Peyer's patch (tissue), 4 donors: Measurements from ENCODE around the gene L3MBTL3.

Source experiments
- POLR2A ChIP-seq, 2 donors: fragments of 450-650 bp; IDR thresholded peaks; one replicate each; pipeline ENCODE4 v1.5.1; 2017; ENCODE audit warnings: antibody characterized with exemption in 2 of 2, mild to moderate bottlenecking in 2 of 2, moderate library complexity in 2 of 2
- TF ChIP-seq, protein P1 (sequence below), 6 experiments: fragments of 450-650 bp in 4 of 6; fragments of 200-600 bp in 2 of 6; sonication (generic) in 1 of 6; IDR thresholded peaks; one replicate each; pipeline ENCODE4 v1.5.1; 2017 to 2019; ENCODE audit warnings: antibody characterized with exemption in 6 of 6, mild to moderate bottlenecking in 3 of 6, moderate library complexity in 1 of 6

DNA sequence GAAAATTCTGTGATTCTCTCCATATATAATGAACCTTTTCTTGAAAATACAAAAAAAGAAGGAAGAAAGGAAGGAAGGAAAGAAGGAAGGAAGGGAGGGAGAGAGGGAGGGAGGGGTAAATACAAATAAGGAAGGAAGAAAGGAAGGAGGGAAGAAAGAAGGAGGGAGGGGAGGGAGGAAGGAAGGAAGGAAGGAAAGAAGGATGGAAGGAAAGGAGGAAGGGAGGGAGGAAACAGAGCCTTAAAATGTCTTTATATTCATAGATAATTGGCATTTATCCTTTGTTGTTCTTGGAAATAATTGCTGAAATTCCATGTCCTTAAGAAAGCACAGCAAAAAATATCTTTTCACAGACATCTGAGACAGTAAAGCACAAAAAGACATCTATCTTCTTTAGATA is 164.1 kb downstream of the L3MBTL3 start:
- TF ChIP-seq, protein P1, sequence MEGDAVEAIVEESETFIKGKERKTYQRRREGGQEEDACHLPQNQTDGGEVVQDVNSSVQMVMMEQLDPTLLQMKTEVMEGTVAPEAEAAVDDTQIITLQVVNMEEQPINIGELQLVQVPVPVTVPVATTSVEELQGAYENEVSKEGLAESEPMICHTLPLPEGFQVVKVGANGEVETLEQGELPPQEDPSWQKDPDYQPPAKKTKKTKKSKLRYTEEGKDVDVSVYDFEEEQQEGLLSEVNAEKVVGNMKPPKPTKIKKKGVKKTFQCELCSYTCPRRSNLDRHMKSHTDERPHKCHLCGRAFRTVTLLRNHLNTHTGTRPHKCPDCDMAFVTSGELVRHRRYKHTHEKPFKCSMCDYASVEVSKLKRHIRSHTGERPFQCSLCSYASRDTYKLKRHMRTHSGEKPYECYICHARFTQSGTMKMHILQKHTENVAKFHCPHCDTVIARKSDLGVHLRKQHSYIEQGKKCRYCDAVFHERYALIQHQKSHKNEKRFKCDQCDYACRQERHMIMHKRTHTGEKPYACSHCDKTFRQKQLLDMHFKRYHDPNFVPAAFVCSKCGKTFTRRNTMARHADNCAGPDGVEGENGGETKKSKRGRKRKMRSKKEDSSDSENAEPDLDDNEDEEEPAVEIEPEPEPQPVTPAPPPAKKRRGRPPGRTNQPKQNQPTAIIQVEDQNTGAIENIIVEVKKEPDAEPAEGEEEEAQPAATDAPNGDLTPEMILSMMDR (IDR thresholded peaks at IDR 0.05) = no peak
- TF ChIP-seq POLR2A (IDR thresholded peaks at IDR 0.05) = no peak
